Memory B cell (primary cell): Measurements from ENCODE around the gene GRIN2A.

Experiments
- ATAC-seq: fragments of 150-1000 bp; cut with Tn5 transposase; 2 replicates; pipeline ENCODE4 v1.10.0; 2021; ENCODE audit warnings: low read depth, mild to moderate bottlenecking, moderate library complexity
- DNase-seq, 2 donors: peaks; one replicate each; pipeline ENCODE4 v3.0.0; 2022; ENCODE audit warnings: low spot score in 2 of 2
- H3K27ac Mint-ChIP-seq: one replicate; pipeline ENCODE4 v1.8.0; 2022; ENCODE audit warnings: mild to moderate bottlenecking, moderate library complexity, mixed read lengths
- H3K27me3 Mint-ChIP-seq: one replicate; pipeline ENCODE4 v1.8.0; 2022; ENCODE audit warnings: mixed read lengths
- H3K36me3 Mint-ChIP-seq: one replicate; pipeline ENCODE4 v1.8.0; 2022; ENCODE audit warnings: mild to moderate bottlenecking, mixed read lengths
- H3K4me1 Mint-ChIP-seq: one replicate; pipeline ENCODE4 v1.8.0; 2022; ENCODE audit warnings: mixed read lengths
- H3K4me3 Mint-ChIP-seq: one replicate; pipeline ENCODE4 v1.8.0; 2022; ENCODE audit warnings: mild to moderate bottlenecking, moderate library complexity, mixed read lengths
- H3K9me3 Mint-ChIP-seq: one replicate; pipeline ENCODE4 v1.8.0; 2022; ENCODE audit warnings: mixed read lengths

Gene GRIN2A

DNA sequence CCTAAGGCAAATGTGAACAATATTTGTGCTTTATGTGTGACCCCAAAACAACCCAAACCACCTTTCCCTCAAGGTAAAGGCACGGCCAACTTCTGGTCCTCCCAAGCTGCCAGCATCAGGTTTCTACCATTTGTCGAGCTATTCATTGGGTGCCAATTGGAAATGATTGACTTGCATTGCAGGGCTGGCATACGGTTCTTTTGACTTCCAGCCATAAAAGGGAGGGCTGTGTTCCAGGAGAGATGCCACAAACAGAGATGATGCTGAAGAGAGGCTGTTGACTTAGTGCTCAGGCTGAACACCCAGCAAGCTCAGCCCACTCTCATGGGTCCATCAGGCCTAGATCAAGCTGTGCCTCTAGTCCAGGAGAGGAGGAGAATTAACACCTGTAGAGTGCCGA, 252.4 kb downstream of the GRIN2A start:
- Mint-ChIP-seq H3K4me3 (no peak overlapping the region), H3K4me1 (no peaks in the 10 kb centered on the region), H3K9me3 (no peaks in the 10 kb centered on the region), H3K27ac (no peak overlapping the region), H3K27me3 (peaks cover 13% of the 10 kb centered on the region), H3K36me3 (no peaks in the 10 kb centered on the region)
- ATAC-seq (no peak), DNase-seq (no peak)

DNA sequence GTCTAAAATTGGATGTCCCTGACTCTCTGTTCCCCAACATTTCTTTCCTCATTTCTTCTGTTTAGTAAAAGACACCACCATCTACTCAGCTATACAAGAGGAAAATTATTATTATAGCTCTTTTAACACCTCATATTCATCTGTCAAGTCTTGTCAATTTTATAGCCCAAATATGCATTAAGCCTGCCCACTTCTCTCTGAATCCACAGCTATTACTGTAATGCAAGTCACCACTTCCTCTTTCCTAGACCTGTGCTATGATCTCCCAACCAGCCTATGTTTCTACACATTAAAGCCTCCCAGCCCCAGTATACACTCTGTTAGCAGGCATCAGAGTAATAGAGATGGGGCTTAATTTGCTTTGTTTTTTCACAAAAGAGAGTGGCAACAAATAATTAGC, 252.9 kb downstream of the GRIN2A start:
- no peak overlapping the region for H3K4me3 Mint-ChIP-seq
- ATAC-seq (no peak), DNase-seq (no peak)
- H3K4me1 Mint-ChIP-seq = no peaks in the 10 kb centered on the region
- H3K9me3 Mint-ChIP-seq = no peaks in the 10 kb centered on the region
- H3K27ac Mint-ChIP-seq = no peak overlapping the region
- peaks cover 13% of the 10 kb centered on the region for H3K27me3 Mint-ChIP-seq
- no peaks in the 10 kb centered on the region for H3K36me3 Mint-ChIP-seq

DNA sequence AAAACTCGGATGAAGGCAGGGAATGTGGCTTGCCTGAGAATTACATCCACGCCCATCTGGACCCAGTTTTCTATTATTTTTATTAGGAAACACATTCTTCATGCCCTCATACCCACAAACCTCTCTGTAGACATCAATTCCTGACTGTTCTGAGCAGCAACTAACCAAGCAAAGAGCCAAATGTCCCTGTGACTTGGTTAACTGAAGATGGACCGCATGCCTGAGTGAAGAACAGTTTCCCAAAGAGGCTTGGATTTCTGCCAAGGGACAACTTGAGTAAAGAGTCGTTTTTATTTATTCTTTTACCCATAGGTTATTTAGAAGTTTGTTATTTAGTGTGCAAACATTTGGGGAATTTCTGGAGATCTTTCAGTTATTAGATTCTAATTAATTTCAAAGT, 259.8 kb downstream of the GRIN2A start:
- Mint-ChIP-seq H3K27me3 (peaks cover 5% of the 10 kb centered on the region), H3K9me3 (no peaks in the 10 kb centered on the region), H3K27ac (no peak overlapping the region), H3K4me1 (no peaks in the 10 kb centered on the region), H3K36me3 (no peaks in the 10 kb centered on the region), H3K4me3 (no peak overlapping the region)
- ATAC-seq (no peak), DNase-seq (no peak)

DNA sequence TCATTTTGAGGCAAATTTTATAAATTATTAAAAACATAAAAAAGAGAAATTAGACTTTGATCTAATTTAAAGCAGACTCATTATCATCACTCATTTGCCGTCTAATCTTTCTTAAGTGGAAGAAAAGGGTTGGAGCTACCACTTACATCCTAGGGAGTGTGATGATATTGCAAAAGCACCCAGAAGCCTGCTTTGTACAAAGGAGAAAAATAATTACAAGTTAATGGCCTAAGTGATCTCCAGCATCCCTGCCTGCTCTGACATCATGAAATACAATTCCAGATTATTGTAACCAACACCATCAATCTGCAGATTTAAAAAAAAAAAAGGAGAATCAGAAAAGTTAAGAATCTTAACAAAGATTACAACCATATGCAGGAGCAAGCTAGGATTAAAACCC, 260.2 kb downstream of the GRIN2A start:
- peaks cover 5% of the 10 kb centered on the region for H3K27me3 Mint-ChIP-seq
- ATAC-seq (no peak), DNase-seq (no peak)
- no peaks in the 10 kb centered on the region for H3K9me3 Mint-ChIP-seq
- no peak overlapping the region for H3K27ac Mint-ChIP-seq
- H3K4me3 Mint-ChIP-seq = no peak overlapping the region
- H3K36me3 Mint-ChIP-seq = no peaks in the 10 kb centered on the region
- no peaks in the 10 kb centered on the region for H3K4me1 Mint-ChIP-seq

DNA sequence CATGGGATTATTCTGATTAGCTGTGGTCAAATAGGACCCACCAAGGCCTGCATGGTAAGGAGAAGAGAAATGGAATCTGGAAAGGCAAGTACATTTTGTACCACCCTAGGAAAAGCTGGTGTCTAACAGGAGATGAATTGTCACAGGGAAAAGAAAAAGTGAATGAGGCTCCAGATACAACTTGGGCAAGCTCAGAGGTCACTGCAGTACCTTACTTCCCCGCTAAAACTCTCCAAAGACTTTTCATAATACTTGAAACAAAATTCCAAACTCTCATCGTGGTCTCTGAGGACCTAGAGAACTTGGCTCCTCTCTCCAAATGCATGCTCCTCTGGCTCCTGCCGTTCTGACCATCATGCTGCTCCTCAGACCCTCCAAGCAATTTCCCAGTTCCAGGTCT, 262.8 kb downstream of the GRIN2A start:
- H3K36me3 Mint-ChIP-seq = no peaks in the 10 kb centered on the region
- peaks cover 10% of the 10 kb centered on the region for H3K27me3 Mint-ChIP-seq
- no peaks in the 10 kb centered on the region for H3K9me3 Mint-ChIP-seq
- DNase-seq = no peak
- ATAC-seq = no peak
- H3K27ac Mint-ChIP-seq = no peak overlapping the region
- H3K4me1 Mint-ChIP-seq = peaks cover 2% of the 10 kb centered on the region
- H3K4me3 Mint-ChIP-seq = no peak overlapping the region

DNA sequence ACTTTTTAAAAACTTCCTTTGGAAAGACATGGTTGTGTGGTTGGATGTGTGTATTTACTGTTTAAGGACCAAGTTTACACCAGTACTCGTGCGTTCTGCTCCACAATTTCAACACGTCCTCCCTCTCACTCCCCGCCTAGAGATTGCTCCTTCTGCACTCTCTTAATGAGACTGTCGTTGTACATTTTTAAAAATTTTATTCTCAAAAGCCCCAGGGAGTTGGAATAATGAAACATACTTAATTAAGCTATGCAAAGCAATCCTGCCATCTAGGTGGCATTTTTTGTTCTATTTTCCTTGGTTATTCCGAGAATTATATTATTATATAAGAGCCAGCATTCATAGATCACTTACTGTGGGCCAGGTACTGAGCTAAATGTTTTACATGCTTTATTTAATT, 264.5 kb downstream of the GRIN2A start:
- no peaks in the 10 kb centered on the region for H3K9me3 Mint-ChIP-seq
- H3K27ac Mint-ChIP-seq = no peak overlapping the region
- DNase-seq (no peak), ATAC-seq (no peak)
- H3K27me3 Mint-ChIP-seq = peaks cover 10% of the 10 kb centered on the region
- no peak overlapping the region for H3K4me3 Mint-ChIP-seq
- no peaks in the 10 kb centered on the region for H3K36me3 Mint-ChIP-seq
- H3K4me1 Mint-ChIP-seq = peaks cover 4% of the 10 kb centered on the region

DNA sequence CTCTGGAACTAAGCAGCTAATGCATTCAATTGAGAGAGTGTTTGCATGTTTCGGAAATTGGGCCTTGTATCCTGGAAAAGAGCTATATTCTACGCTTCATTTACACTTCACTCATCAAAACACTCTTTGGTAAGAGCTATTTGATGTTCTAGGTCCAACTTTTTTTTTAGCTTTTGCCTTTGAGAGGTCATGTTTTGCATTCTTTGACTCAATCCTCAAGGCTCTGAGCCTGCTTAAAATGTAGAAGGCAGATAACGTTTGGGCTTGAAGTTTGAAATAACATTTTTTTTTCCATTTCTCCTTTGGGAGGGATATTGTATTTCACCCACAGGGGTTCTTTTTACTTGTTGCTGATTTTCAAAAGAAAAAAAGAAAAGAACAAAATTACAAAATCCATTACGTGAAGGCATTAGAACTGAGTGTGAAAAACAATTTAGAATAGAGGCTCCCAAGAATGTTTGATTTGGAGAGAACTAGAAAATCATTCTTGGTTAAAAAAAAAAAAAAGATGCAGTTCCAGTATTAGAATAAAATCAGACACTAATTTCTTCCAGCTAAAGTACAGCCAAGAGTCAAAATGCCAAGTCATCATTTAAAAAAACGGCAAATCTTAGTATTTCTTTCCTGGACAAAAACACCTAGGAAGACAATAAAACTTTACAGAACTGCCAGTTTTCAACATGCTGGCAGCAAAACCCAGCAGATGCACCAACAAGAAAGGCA, 268.5 kb downstream of the GRIN2A start:
- H3K36me3 Mint-ChIP-seq = no peaks in the 10 kb centered on the region
- no peak for ATAC-seq
- peaks cover 3% of the 10 kb centered on the region for H3K9me3 Mint-ChIP-seq
- no peak for DNase-seq
- no peak overlapping the region for H3K27ac Mint-ChIP-seq
- H3K4me1 Mint-ChIP-seq = peaks cover 4% of the 10 kb centered on the region
- H3K27me3 Mint-ChIP-seq = peaks cover 8% of the 10 kb centered on the region
- no peak overlapping the region for H3K4me3 Mint-ChIP-seq

DNA sequence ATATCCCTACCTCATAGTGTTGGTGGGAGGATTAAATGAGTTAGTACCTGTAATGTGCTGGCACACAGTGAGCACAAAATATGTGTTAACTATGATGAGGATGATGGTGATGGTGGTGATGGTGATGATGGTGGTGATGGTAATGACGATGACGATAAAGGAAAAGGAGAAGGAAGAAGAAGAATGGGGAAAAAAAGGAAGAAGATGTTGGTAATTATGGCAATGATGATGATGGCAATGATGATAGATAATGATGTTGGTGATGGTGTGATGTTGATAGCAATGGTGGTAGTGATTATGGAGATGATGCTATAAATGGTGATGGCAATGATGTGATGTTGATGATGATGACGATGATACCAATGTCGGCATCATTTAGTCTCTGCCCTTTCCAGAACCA, 270.2 kb downstream of the GRIN2A start:
- H3K36me3 Mint-ChIP-seq = no peaks in the 10 kb centered on the region
- peaks cover 3% of the 10 kb centered on the region for H3K9me3 Mint-ChIP-seq
- DNase-seq = no peak
- no peak for ATAC-seq
- peaks cover 4% of the 10 kb centered on the region for H3K4me1 Mint-ChIP-seq
- H3K4me3 Mint-ChIP-seq = no peak overlapping the region
- H3K27me3 Mint-ChIP-seq = peaks cover 11% of the 10 kb centered on the region
- H3K27ac Mint-ChIP-seq = no peak overlapping the region

DNA sequence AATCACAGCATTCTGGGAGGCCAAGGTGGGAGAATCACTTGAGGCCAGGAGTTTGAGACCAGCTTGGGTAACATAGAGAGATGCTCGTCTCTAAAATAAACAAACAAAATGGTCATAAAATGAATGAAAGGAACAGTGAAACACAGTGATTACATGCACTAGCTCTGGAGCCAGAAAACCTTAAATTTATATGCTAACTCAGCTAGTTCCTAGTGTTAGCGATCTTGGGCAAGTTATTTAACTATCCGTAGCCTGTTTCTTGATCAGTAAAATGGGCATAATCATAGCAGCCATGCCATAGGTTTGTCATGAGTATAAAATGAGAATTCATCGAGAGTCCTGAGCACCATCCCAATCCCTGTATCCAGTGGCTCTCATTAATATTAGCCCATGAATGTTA, 271.0 kb downstream of the GRIN2A start:
- H3K36me3 Mint-ChIP-seq = no peaks in the 10 kb centered on the region
- ATAC-seq = no peak
- peaks cover 3% of the 10 kb centered on the region for H3K9me3 Mint-ChIP-seq
- peaks cover 7% of the 10 kb centered on the region for H3K27me3 Mint-ChIP-seq
- no peak for DNase-seq
- H3K4me1 Mint-ChIP-seq = peaks cover 4% of the 10 kb centered on the region
- H3K27ac Mint-ChIP-seq = no peak overlapping the region
- no peak overlapping the region for H3K4me3 Mint-ChIP-seq

DNA sequence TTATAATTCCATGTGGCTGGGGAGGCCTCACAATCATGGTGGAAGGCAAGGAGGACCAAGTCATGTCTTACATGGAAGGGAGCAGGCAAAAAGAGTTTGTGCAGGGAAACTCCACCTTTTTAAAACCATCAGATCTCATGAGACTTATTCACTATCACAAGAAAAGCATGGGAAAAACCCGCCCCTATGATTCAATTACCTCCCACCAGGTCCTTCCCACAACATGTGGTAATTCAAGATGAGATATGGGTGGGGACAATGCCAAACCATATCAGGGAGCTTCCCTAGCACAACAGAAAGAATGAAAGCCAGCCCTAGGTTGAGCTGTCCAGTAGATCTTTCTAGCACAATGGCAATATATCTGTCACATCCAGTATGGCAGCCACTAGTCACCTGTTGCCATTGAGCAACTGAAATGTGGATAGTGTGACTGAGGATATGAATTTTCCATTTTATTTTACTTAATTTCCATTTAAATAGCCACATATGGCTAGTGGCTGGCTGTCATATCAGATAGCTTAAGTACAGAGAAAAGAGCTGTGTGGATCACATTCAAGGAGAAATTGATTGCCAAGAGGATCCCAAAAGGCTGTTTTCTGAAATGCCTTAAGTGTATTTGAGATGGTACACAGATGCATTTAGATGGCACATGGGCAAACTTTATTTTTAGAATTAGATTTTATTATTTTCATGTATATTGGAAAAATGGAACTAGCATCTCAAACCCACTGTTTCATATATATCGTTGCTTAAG, 273.0 kb downstream of the GRIN2A start:
- DNase-seq = no peak
- Mint-ChIP-seq H3K4me3 (no peak overlapping the region), H3K27me3 (peaks cover 10% of the 10 kb centered on the region), H3K36me3 (no peaks in the 10 kb centered on the region), H3K9me3 (peaks cover 3% of the 10 kb centered on the region), H3K4me1 (no peaks in the 10 kb centered on the region), H3K27ac (no peak overlapping the region)
- ATAC-seq = no peak

DNA sequence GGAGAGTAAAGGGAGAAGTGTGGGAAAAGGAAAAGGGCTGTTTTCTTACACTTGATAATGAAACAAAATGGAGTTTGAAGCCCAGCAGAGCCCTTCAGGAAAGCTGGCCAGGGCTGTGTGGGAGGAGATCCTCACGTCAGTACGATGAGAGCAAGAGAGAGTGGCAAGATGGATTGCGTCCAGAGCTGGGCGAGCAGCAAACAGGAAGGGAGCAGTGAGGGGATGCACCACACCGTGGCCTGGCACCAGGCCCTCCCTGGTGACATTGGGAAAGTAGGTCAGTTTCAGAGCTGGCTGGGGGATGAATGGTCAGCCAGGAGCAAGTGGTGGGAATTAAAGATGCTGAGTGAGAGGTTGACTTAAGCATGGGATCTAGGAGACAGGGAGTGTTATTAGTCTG, 273.6 kb downstream of the GRIN2A start:
- Mint-ChIP-seq H3K27ac (no peak overlapping the region), H3K27me3 (peaks cover 10% of the 10 kb centered on the region), H3K36me3 (no peaks in the 10 kb centered on the region), H3K4me1 (no peaks in the 10 kb centered on the region), H3K4me3 (no peak overlapping the region), H3K9me3 (peaks cover 3% of the 10 kb centered on the region)
- ATAC-seq (no peak), DNase-seq (no peak)

DNA sequence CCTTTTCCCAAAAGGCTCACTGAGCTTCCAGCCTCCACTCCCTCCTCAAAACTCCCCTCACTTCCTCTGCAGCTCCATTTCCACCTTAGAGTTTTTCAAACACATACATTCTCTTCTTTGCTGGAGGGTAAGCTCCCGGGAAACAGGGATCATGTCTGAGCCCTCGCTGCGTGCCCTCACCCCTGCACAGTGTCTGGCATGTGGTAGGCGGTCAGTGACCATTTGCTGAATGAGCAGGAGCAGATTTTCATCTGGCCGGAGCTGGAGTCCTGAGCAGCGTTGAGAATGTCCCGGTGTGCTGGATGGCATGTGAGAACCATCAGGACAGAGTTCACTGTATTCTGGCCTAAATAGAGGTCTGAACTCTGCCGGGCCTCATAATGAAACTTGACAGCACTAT, 274.5 kb downstream of the GRIN2A start:
- DNase-seq (no peak), ATAC-seq (no peak)
- Mint-ChIP-seq H3K9me3 (peaks cover 3% of the 10 kb centered on the region), H3K4me1 (no peaks in the 10 kb centered on the region), H3K36me3 (no peaks in the 10 kb centered on the region), H3K27me3 (peaks cover 14% of the 10 kb centered on the region), H3K27ac (no peak overlapping the region), H3K4me3 (no peak overlapping the region)

DNA sequence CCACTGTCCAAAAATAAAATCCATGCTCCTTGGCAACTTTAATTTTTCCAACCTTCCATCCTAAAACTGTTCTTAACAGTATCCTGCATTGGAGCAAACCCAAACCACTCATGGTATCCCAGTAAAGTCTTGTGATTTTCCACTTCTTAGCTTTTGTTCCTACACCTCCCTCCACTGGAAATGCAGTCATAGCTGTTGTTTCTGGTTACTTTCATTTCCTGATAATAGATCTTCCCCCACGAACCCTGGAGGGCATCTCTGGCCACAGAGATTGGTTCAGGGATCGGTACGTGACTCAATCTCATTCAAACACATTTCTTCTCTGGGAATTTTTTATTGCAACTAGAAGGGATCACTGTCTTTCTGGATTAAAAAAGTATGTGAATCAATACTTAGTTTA, 276.0 kb downstream of the GRIN2A start:
- no peaks in the 10 kb centered on the region for H3K9me3 Mint-ChIP-seq
- H3K27ac Mint-ChIP-seq = no peak overlapping the region

DNA sequence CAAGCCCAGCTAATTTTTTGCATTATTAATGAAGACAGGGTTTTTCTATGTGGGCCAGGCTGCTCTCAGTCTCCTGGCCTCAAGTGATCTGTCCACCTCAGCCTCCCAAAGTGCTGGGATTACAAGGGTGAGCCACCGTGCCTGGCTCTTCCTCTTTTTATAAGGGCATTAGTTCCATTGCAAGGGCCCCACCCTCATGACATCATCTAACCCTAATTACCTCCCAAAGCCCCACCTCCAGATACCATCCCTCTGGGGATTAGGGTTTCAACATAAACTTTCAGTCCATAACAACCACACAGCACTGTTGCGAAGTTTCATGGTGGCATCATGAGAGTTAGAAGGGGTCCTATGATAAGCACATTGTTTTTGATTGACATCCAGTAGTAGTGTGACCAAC, 277.7 kb downstream of the GRIN2A start:
- no peaks in the 10 kb centered on the region for H3K9me3 Mint-ChIP-seq
- H3K4me3 Mint-ChIP-seq = no peak overlapping the region
- DNase-seq = no peak
- H3K4me1 Mint-ChIP-seq = no peaks in the 10 kb centered on the region
- H3K27me3 Mint-ChIP-seq = peaks cover 11% of the 10 kb centered on the region
- no peak for ATAC-seq
- no peaks in the 10 kb centered on the region for H3K36me3 Mint-ChIP-seq
- H3K27ac Mint-ChIP-seq = no peak overlapping the region

More for the DNA sequence above, 276.0 kb downstream of the GRIN2A start:
- H3K4me3 Mint-ChIP-seq = no peak overlapping the region
- peaks cover 11% of the 10 kb centered on the region for H3K27me3 Mint-ChIP-seq
- H3K36me3 Mint-ChIP-seq = no peaks in the 10 kb centered on the region
- no peak for ATAC-seq
- no peak for DNase-seq
- H3K4me1 Mint-ChIP-seq = no peaks in the 10 kb centered on the region

DNA sequence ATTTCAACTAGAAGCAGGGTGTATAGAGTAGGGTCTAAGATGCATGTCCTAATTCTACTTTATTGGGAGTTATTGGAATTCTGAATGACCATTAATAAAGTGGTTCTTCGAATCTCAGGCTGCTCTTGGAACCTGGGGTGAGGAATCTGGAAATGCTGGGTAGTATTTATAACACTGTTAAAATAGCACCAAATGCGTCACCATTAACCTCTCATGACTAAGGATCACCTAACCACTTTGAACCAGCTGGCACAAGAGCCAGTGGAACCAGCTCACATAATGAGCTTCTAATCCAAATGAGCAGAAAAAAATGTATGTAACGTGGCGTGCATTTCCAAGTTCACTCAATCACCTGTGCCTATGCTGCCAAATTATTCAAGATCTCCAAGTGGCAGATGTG, 281.7 kb downstream of the GRIN2A start:
- no peak for DNase-seq
- no peak for ATAC-seq
- Mint-ChIP-seq H3K9me3 (peaks cover 2% of the 10 kb centered on the region), H3K4me1 (no peaks in the 10 kb centered on the region), H3K27ac (no peak overlapping the region), H3K36me3 (no peaks in the 10 kb centered on the region), H3K4me3 (no peak overlapping the region), H3K27me3 (peaks cover 7% of the 10 kb centered on the region)
